LNCAP (cell line): Measurements from ENCODE around the gene RNF152.

Experiments used
- TF ChIP-seq, protein P1 (sequence below): fragments of 450-650 bp; IDR thresholded peaks from 2 replicates; pipeline ENCODE4 v1.5.1; 2017; ENCODE audit warnings: mild to moderate bottlenecking

RNF152 gene

GRCh38 chr18:61772293-61772848, 120.4 kb downstream of the RNF152 start:
- TF ChIP-seq, protein P1, sequence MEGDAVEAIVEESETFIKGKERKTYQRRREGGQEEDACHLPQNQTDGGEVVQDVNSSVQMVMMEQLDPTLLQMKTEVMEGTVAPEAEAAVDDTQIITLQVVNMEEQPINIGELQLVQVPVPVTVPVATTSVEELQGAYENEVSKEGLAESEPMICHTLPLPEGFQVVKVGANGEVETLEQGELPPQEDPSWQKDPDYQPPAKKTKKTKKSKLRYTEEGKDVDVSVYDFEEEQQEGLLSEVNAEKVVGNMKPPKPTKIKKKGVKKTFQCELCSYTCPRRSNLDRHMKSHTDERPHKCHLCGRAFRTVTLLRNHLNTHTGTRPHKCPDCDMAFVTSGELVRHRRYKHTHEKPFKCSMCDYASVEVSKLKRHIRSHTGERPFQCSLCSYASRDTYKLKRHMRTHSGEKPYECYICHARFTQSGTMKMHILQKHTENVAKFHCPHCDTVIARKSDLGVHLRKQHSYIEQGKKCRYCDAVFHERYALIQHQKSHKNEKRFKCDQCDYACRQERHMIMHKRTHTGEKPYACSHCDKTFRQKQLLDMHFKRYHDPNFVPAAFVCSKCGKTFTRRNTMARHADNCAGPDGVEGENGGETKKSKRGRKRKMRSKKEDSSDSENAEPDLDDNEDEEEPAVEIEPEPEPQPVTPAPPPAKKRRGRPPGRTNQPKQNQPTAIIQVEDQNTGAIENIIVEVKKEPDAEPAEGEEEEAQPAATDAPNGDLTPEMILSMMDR: no peak

GRCh38 chr18:61771861-61772260, 120.9 kb downstream of the RNF152 start:
- TF ChIP-seq, protein P1: no peak

DNA sequence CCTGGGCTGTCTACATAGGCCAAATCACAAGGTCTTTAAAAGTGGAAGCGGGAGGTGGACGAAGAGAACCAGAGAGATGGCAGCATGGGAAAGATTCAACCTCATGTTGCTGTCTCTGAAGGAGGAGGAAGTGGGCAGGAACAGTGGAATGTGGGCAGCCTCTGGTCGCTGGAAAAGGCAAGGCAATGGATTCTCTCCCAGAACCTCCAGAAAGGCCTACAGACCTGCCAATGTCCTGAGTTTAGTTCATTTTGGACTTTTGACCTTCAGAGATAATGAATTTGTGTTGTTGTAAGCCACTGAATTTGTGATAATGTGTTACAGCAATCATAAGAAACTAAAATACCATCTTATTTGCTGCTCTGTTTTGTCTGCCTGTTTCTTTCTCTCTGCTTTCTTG, 122.5 kb downstream of the RNF152 start:
- TF ChIP-seq, protein P1: no peak

- TF ChIP-seq, protein P1: no peak
Observed at GRCh38 chr18:61766266-61766884, 126.4 kb downstream of the RNF152 start.

- TF ChIP-seq, protein P1: no peak
Observed at GRCh38 chr18:61765097-61765496, 127.7 kb downstream of the RNF152 start.

DNA sequence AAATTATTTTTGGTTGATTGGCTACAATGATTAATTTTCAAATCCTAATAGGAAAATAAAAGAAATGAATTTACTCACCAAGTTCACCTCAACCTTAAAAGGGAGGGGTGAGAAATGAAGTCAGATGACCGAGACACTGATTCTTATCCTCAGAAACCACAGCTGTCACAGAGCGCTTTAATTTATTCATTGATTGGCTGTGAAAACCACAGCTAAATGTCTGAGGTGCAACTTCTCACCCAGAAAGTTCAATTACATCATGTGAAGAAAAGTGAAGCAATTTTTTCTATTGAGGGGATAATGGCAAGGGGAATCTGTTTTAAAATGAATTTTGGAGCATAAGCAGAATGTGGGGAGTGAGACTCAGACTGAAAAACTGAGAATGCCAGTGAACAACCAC, 128.4 kb downstream of the RNF152 start:
- TF ChIP-seq, protein P1: no peak

- TF ChIP-seq, protein P1: no peak
Observed at GRCh38 chr18:61761875-61762274, 130.9 kb downstream of the RNF152 start.
